ENCODE results near the gene HBD. TPM values are rescaled to one million over a fixed set of nuclear protein-coding genes. Genes with fewer than 3 reads are reported as not detected.

HBD gene
- total RNA-seq, 1 experiment from 2014 or later: not detected

GRCh38 chr11:5200582-5200981, 33.7 kb downstream of the HBD start, which contains the start of gene OR51V1:
TSS of gene OR51V1 (minus strand) at chr11:5200682. CDS start at chr11:5200682, 0 bp downstream.
- no peaks in the 10 kb centered on the region for H3K4me1 ChIP-seq (ENCODE audit: control insufficient read depth in 1 of 2, insufficient read depth in 2 of 2, low read length in 2 of 2)
- H3K27me3 ChIP-seq (ENCODE audit: insufficient read depth, low read length): peaks cover 48% of the 10 kb centered on the region
- POLR2A ChIA-PET: no interaction called here
- H2AFZ ChIP-seq (ENCODE audit: low read depth, low read length, poor library complexity, severe bottlenecking): no peak within 1 kb of the TSS
- DNase-seq (ENCODE audit: low read depth, low spot score): no peak
- no peak within 1 kb of the TSS for H3K9ac ChIP-seq (ENCODE audit: low read length)
- CTCF ChIA-PET: no interaction called here
- BruUV-seq (replicated peaks): no TSS peak
- intact Hi-C loops (cut with micrococcal nuclease): loop anchor here (10.0 kb wide), 1 partner anchor 354 kb away; no protein-coding TSS in a partner anchor
- ATAC-seq: no peak
- RAD21 ChIA-PET (ENCODE audit: low non-redundant PET in 1 of 2, low total read pairs in 2 of 2, uncharacterized antibody in 2 of 2, unreplicated experiment in 2 of 2): no interaction called here
- H3K4me2 ChIP-seq (ENCODE audit: low read length): no peak within 1 kb of the TSS
- no peak within 1 kb of the TSS for H3K27ac ChIP-seq (ENCODE audit: low read depth, low read length)
- H3K9me3 ChIP-seq (ENCODE audit: control insufficient read depth in 1 of 2, insufficient read depth in 1 of 2, low read depth in 1 of 2, low read length in 2 of 2): no peaks in the 10 kb centered on the region
- H3K9me2 ChIP-seq (ENCODE audit: insufficient read depth): no peaks in the 10 kb centered on the region
- H3K4me3 ChIP-seq (replicated peaks in 1 of 2; ENCODE audit: low read depth in 1 of 2, low read length in 2 of 2): no peak within 1 kb of the TSS
- no peaks in the 10 kb centered on the region for H4K20me1 ChIP-seq (ENCODE audit: insufficient read depth)
- TF ChIP-seq YY1 (IDR thresholded peaks at IDR 0.05; ENCODE audit: extremely low read depth, insufficient replicate concordance, low read depth, low read length): no peak
- TF ChIP-seq SP1 (IDR thresholded peaks at IDR 0.05; ENCODE audit: low read depth): no peak
- no peak for TF ChIP-seq EZH2phosphoT487 (IDR thresholded peaks at IDR 0.05; ENCODE audit: borderline replicate concordance)
- no peak for TF ChIP-seq JUND (IDR thresholded peaks at IDR 0.05)
- no peak for TF ChIP-seq ZNF274 (IDR thresholded peaks at IDR 0.05; ENCODE audit: low read depth, low read length)
- no peak for TF ChIP-seq CTCF (IDR thresholded peaks at IDR 0.05 in 2 of 3, conservative IDR thresholded peaks at IDR 0.05 in 1 of 3; ENCODE audit: borderline replicate concordance in 1 of 3, insufficient read depth in 1 of 3, low read depth in 2 of 3, low read length in 2 of 3)
- no peak for TF ChIP-seq ATF3 (IDR thresholded peaks at IDR 0.05)
- no peak for TF ChIP-seq SIN3A (IDR thresholded peaks at IDR 0.05; ENCODE audit: low read depth)
- TF ChIP-seq CEBPB (IDR thresholded peaks at IDR 0.05; ENCODE audit: low read depth): no peak
- TF ChIP-seq FOSL1 (IDR thresholded peaks at IDR 0.05; ENCODE audit: low read depth): no peak
- H3K79me2 ChIP-seq (ENCODE audit: insufficient read depth, low read length): no peaks in the 10 kb centered on the region
- no peaks in the 10 kb centered on the region for H3K36me3 ChIP-seq (ENCODE audit: control insufficient read depth in 1 of 2, insufficient read depth in 2 of 2, low read length in 2 of 2)

All from HCT116 (cell line).